Pancreas (tissue), 10 donors: ENCODE results near the gene DNAJB6. TPM values are rescaled to one million over a fixed set of nuclear protein-coding genes. Genes with fewer than 3 reads are reported as not detected.

Source experiments
- ATAC-seq, 4 donors: fragments of 200-7000 bp; cut with Tn5 transposase; one replicate each; pipeline versions ENCODE4 v1.8.0 to v1.9.1; 2020; ENCODE audit warnings: mild to moderate bottlenecking in 4 of 4, moderate library complexity in 4 of 4
- DNase-seq, 6 donors: peaks; one replicate each; pipeline ENCODE4 v3.0.0-alpha.2; 2020
- FAIRE-seq: peaks from 2 replicates; lab custom pipeline; 2012; peaks lifted over from hg19 to GRCh38; lab: Jason Lieb, UNC
- H3K27ac ChIP-seq, 4 donors: fragments of 200-600 bp; sonication (generic); 1 replicate in 3 of 4; 2 replicates in 1 of 4; pipeline versions ENCODE4 v1.5.0 to v1.8.0; 2020
- H3K27me3 ChIP-seq, 4 donors: fragments of 200-600 bp; one replicate each; pipeline ENCODE4 v1.8.0; 2021
- H3K36me3 ChIP-seq, 3 donors: fragments of 200-600 bp; sonication (generic) in 1 of 3; one replicate each; pipeline versions ENCODE4 v1.5.0 to v1.8.0; 2020 to 2021
- H3K4me1 ChIP-seq, 3 donors: fragments of 200-600 bp; one replicate each; pipeline ENCODE4 v1.8.0; 2021
- H3K4me3 ChIP-seq, 4 donors: fragments of 200-600 bp; sonication (generic) in 2 of 4; one replicate each; pipeline versions ENCODE4 v1.5.0 to v1.8.0; 2020 to 2021
- H3K9me3 ChIP-seq, 4 donors: fragments of 200-600 bp; one replicate each; pipeline ENCODE4 v1.8.0; 2021
- WGBS, 2 donors: extraction: QIAGEN DNeasy Blood & Tissue Kit; methylation state at CpG; one replicate each; pipeline ENCODE4 v1.1.7; 2013; 5-methylcytosine and 5-hydroxymethylcytosine counted together
- intact Hi-C, 3 donors: fragments of 100-400 bp; cut with DNase I; formaldehyde crosslinking; loops; one replicate each; pipeline versions ENCODE4 v1.11.1 to v1.14.2; 2022
- polyA plus RNA-seq, 2 donors: library from polyadenylated mRNA; stranded (reverse); fragments of 200-250 nt; gene quantifications; one replicate each; pipeline ENCODE4 v1.2.3, GENCODE V29; 2013
- total RNA-seq, 6 donors: library from RNA; stranded (reverse); fragmentation: NEBNext Ultra II Directional in 4 of 6; extraction: Animal tissue kit (Norgen Biotek cat#: 25700) in 4 of 6; gene quantifications; one replicate each; pipeline versions ENCODE4 v1.2.1 to v1.2.4, GENCODE V29; 2021 to 2023
- TF ChIP-seq, protein P1 (sequence below), 4 donors: fragments of 200-600 bp; sonication (generic) in 3 of 4; IDR thresholded peaks; one replicate each; pipeline versions ENCODE4 v1.5.0 to v1.8.0; 2021; ENCODE audit warnings: antibody characterized with exemption in 4 of 4
- donor health status: healthy with polysubstance abuse.
- donor health status: DM: no; HTN: no; CAD: no; lungs with moderate emphysema.
- donor health status: DM: no; HTN: no; CAD: no.
- donor health status: control.
- donor health status: control.
- donor health status: Bipolar disorder and iron deficiency.
- donor health status: DM: yes; HTN: yes; CAD: no.
- donor health status: DM: no; HTN: no; CAD: no.
- donor health status: DM: no; HTN: no; CAD: no.
- donor health status: DM: yes; HTN: yes; CAD: no.

Gene DNAJB6
- total and polyA plus RNA-seq, 8 donors, result 23.0 to 49.4 (median 32.6) TPM

DNA sequence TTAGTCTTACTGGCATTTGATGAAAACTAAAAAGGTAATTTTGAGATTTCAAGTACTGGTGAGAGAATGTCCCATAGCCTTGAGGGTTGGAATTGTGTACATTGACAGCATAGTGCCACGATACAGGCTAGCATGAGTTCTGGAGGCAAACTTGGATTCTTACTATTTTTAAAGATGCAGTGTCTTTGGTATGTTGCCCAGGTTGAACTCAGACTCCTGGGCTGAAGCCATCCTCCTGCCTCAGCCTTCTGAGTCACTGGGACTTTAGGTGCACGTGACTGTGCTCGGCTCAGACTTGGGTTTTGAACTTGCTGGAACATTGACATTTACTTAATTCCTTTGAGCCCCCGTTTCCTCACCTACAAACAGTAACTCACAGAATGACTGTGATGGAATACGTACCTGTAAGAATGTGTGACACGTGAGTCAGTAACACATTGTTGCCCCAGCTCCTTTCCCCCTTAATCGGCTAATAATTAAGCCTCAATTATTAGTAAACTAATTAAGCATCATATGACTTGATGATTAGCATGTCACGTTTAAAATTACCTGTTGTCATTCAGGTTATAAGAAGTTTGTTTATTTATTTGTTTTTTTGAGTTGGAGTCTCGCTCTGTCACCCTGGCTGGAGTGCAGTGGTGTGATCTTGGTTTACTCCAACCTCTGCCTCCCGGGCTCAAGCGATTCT, 10.6 kb downstream of the DNAJB6 start:
- Histone ChIP-seq H3K4me1 (no peaks in the 10 kb centered on the region), H3K4me3 (no peak overlapping the region), H3K27ac (no peak overlapping the region), H3K36me3 (no peaks in the 10 kb centered on the region), H3K9me3 (no peaks in the 10 kb centered on the region), H3K27me3 (no peaks in the 10 kb centered on the region)
- ATAC-seq (peak in 3 of 4 donors; percentile 52 to 65 (median 57)), DNase-seq (no peak), FAIRE-seq (no peak)
- whole genome bisulfite sequencing, 2 donors, result 78 to 79% methylated on average over 11 of the region's 11 CpGs
- intact Hi-C loops, result no loop called here
- TF ChIP-seq, protein P1, sequence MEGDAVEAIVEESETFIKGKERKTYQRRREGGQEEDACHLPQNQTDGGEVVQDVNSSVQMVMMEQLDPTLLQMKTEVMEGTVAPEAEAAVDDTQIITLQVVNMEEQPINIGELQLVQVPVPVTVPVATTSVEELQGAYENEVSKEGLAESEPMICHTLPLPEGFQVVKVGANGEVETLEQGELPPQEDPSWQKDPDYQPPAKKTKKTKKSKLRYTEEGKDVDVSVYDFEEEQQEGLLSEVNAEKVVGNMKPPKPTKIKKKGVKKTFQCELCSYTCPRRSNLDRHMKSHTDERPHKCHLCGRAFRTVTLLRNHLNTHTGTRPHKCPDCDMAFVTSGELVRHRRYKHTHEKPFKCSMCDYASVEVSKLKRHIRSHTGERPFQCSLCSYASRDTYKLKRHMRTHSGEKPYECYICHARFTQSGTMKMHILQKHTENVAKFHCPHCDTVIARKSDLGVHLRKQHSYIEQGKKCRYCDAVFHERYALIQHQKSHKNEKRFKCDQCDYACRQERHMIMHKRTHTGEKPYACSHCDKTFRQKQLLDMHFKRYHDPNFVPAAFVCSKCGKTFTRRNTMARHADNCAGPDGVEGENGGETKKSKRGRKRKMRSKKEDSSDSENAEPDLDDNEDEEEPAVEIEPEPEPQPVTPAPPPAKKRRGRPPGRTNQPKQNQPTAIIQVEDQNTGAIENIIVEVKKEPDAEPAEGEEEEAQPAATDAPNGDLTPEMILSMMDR (IDR thresholded peaks at IDR 0.05), result no peak

DNA sequence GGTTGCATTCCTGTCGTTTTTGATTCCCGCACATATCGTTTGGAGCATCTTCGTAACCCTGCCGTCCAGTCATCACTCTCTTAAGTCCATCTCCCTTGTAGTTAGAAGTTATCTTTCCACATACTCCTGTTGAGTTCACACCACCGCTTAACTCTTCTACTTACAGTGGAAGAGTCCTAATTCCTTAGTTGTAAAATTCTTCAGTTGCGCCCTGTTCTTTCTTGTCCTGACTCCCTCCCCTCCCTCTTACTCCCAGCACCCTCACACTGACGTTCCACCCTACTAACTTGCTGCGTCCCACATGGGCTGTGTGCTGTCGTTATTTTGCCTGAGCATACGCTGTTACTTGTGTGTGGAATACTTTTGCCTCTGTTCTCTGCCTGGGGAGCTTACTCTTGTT, 11.7 kb downstream of the DNAJB6 start:
- H3K4me1 ChIP-seq, result no peaks in the 10 kb centered on the region
- H3K27me3 ChIP-seq, result no peaks in the 10 kb centered on the region
- no peak for FAIRE-seq

DNA sequence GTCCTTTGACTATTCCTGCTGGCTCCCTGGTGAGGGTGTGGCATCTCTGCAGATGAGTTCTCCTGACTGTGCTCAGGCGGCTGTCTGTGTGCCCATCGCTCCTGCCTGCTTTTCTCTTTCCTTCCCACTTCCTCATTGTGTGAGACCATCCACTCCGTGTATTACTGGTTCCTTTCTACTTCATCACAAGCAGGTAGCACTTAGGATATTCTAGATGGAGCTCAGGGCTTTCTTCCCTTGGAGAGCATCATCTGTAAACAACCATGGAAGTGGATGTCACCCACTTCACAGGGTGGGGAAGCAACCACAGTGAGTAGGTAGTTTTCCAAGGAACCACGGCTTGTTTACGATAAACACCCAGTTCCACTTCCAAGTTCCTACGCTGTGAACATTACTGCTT, 15.7 kb downstream of the DNAJB6 start:
- Histone ChIP-seq H3K9me3 (no peaks in the 10 kb centered on the region), H3K36me3 (no peaks in the 10 kb centered on the region), H3K4me1 (peaks cover 0 to 12% (median 10%) of the 10 kb centered on the region in 3 donors), H3K4me3 (no peak overlapping the region), H3K27me3 (no peaks in the 10 kb centered on the region), H3K27ac (no peak overlapping the region)
- TF ChIP-seq, protein P1 (IDR thresholded peaks at IDR 0.05), result no peak
- ATAC-seq (peak in 1 of 4 donors; percentile 11), DNase-seq (peak in 1 of 6 donors; percentile 18), FAIRE-seq (no peak)
- intact Hi-C loops, result no loop called here
- 80 to 87% methylated on average over 6 of the region's 6 CpGs for WGBS, 2 donors

More for the DNA sequence above, 11.7 kb downstream of the DNAJB6 start:
- no peak overlapping the region for H3K27ac ChIP-seq
- 86 to 88% methylated on average over 11 of the region's 11 CpGs for WGBS, 2 donors
- H3K9me3 ChIP-seq, result no peaks in the 10 kb centered on the region
- TF ChIP-seq, protein P1 (IDR thresholded peaks at IDR 0.05), result no peak
- no peak for DNase-seq
- H3K36me3 ChIP-seq, result no peaks in the 10 kb centered on the region
- intact Hi-C loops, result no loop called here
- H3K4me3 ChIP-seq, result no peak overlapping the region
- no peak for ATAC-seq

DNA sequence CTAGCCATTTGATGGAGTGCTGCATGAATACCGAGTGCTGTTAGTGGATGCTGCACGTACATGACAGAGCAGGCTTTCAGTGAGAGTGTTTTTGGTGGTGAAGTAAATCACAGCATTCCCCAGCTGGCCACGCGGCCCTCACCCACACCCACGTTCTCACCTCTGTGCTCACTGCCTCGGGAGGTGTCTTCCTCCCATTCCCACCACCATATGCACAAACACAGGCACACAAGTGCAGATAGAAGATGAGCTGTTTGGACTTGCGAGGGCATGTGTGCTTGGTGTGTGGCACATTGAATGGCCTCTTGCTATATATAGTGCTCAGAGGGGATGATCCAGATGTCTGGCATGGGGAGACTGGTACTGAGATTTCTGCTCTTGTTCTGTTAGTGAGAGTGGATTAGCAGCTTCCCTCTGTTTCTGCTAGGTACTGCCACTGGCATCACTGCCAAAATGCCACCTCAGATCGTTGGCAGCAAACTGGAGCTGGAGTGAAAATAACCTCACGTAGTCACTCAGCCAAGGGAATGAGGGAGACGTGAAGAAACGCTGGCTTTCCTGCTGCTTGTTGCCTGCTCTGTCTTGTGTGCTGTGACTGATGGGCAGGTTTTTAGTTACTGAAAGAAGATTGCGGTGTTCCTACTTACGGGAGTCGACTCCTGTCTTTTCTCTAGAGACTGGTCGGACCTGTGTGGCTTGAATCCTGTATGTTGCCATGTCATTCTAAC, 19.1 kb downstream of the DNAJB6 start:
- FAIRE-seq, result no peak
- H3K4me1 ChIP-seq, result peaks cover 0 to 22% (median 16%) of the 10 kb centered on the region in 3 donors
- no peak overlapping the region for H3K27ac ChIP-seq
- DNase-seq, result peak in 1 of 6 donors; percentile 43
- intact Hi-C loops, result no loop called here
- 40 to 44% methylated on average over 15 of the region's 15 CpGs for WGBS, 2 donors
- H3K27me3 ChIP-seq, result no peaks in the 10 kb centered on the region
- no peak overlapping the region for H3K4me3 ChIP-seq
- ATAC-seq, result peak; percentile 55 to 70 (median 66)
- H3K9me3 ChIP-seq, result no peaks in the 10 kb centered on the region
- TF ChIP-seq, protein P1 (IDR thresholded peaks at IDR 0.05), result no peak
- H3K36me3 ChIP-seq, result peaks cover 0 to 7% (median 0%) of the 10 kb centered on the region in 3 donors
